K562 treated with DMSO at 1 percent for 4 hours (cell line): Measurements from ENCODE around the gene FZD2. TPM values are rescaled to one million over a fixed set of nuclear protein-coding genes. Genes with fewer than 3 reads are reported as not detected.

Source experiments
- total RNA-seq: library from RNA; unstranded; fragments of 300-600 nt; gene quantifications from 2 replicates; pipeline ENCODE4 v1.2.3, GENCODE V29; 2022; ENCODE audit not compliant: insufficient read depth

The FZD2 gene
- total RNA-seq: 8.0 and 10.4 TPM in 2 replicates

GRCh38 chr17:44556832-44557606 is at the start of gene FZD2:
FZD2 (plus strand) TSS chr17:44557484; CDS start chr17:44557689, 205 bp downstream.

Other genes starting within 250 kb of the FZD2 start
- 3.0 TPM in 1 of 2 replicates, not detected in the other for gene RUNDC3A, start 248.9 kb upstream of the FZD2 start, total RNA-seq
- gene SLC25A39, start 232.7 kb upstream of the FZD2 start, total RNA-seq: 222 and 250 TPM in 2 replicates
- gene GRN, start 212.2 kb upstream of the FZD2 start, total RNA-seq: 253 and 280 TPM in 2 replicates
- gene FAM171A2, start 193.6 kb upstream of the FZD2 start, total RNA-seq: 14.1 and 14.8 TPM in 2 replicates
- 5.1 and 8.4 TPM in 2 replicates for gene ITGA2B, start 167.8 kb upstream of the FZD2 start, total RNA-seq
- gene GPATCH8, start 54.1 kb upstream of the FZD2 start, total RNA-seq: 17.6 and 18.3 TPM in 2 replicates
- not detected in 2 replicates for gene MEIOC, start 99.0 kb downstream of the FZD2 start, total RNA-seq
- 12.0 and 14.9 TPM in 2 replicates for gene CCDC43, start 132.3 kb downstream of the FZD2 start, total RNA-seq
- gene DBF4B, start 151.2 kb downstream of the FZD2 start, total RNA-seq: 11.9 and 21.0 TPM in 2 replicates
- gene ADAM11, start 201.5 kb downstream of the FZD2 start, total RNA-seq: 0.13 TPM in 1 of 2 replicates, not detected in the other